ENCODE measurements around the gene FDXR.
"Not testable (repeated sequence)": the region's sequence is repeated elsewhere in the genome, so short reads cannot be mapped to it uniquely, and the experiment has no call there.

FDXR gene

GRCh38 chr17:74917430-74917829, 44.6 kb upstream of the FDXR start:
- DNase-seq (ENCODE audit: insufficient read length, low spot score) (no peak), FAIRE-seq (no peak)
- TF ChIP-seq TAF1 (IDR thresholded peaks at IDR 0.05; ENCODE audit: low read depth, low read length) (no peak), SPI1 (IDR thresholded peaks at IDR 0.05; ENCODE audit: low read depth, low read length) (no peak), POLR2AphosphoS5 (IDR thresholded peaks at IDR 0.05; ENCODE audit: low read depth, low read length) (no peak), PAX5 (IDR thresholded peaks at IDR 0.05; ENCODE audit: insufficient read depth, low read length, severe bottlenecking) (no peak)

GRCh38 chr17:74916851-74917199, 44.0 kb upstream of the FDXR start:
- FAIRE-seq: peak; percentile 23
- DNase-seq (ENCODE audit: insufficient read length, low spot score): no peak

GRCh38 chr17:74916136-74916850, 43.5 kb upstream of the FDXR start:
- DNase-seq (ENCODE audit: insufficient read length, low spot score) (no peak), FAIRE-seq (no peak)
- TF ChIP-seq POLR2AphosphoS5 (IDR thresholded peaks at IDR 0.05; ENCODE audit: low read depth, low read length): no peak
- no peak for TF ChIP-seq TAF1 (IDR thresholded peaks at IDR 0.05; ENCODE audit: low read depth, low read length)
- TF ChIP-seq POLR2A (IDR thresholded peaks at IDR 0.05; ENCODE audit: low read depth, low read length): no peak
- no peak for TF ChIP-seq PAX5 (IDR thresholded peaks at IDR 0.05; ENCODE audit: insufficient read depth, low read length, severe bottlenecking)
- TF ChIP-seq POU2F2 (IDR thresholded peaks at IDR 0.05; ENCODE audit: low read depth, low read length): no peak
- TF ChIP-seq SPI1 (IDR thresholded peaks at IDR 0.05; ENCODE audit: low read depth, low read length): no peak

More at GRCh38 chr17:74916851-74917199, 44.0 kb upstream of the FDXR start:
- no peak for TF ChIP-seq POLR2A (IDR thresholded peaks at IDR 0.05; ENCODE audit: low read depth, low read length)
- TF ChIP-seq SPI1 (IDR thresholded peaks at IDR 0.05; ENCODE audit: low read depth, low read length): no peak
- TF ChIP-seq POLR2AphosphoS5 (IDR thresholded peaks at IDR 0.05; ENCODE audit: low read depth, low read length): no peak
- no peak for TF ChIP-seq PAX5 (IDR thresholded peaks at IDR 0.05; ENCODE audit: insufficient read depth, low read length, severe bottlenecking)
- TF ChIP-seq TAF1 (IDR thresholded peaks at IDR 0.05; ENCODE audit: low read depth, low read length): no peak
- TF ChIP-seq POU2F2 (IDR thresholded peaks at IDR 0.05; ENCODE audit: low read depth, low read length): no peak

- DNase-seq (ENCODE audit: insufficient read length, low spot score); FAIRE-seq: not testable (repeated sequence)
Observed at GRCh38 chr17:74911423-74911822, 38.6 kb upstream of the FDXR start.

- not testable (repeated sequence) for FAIRE-seq; DNase-seq (ENCODE audit: insufficient read length, low spot score)
Observed at GRCh38 chr17:74909097-74909496, 36.3 kb upstream of the FDXR start.

- no peak for FAIRE-seq
- TF ChIP-seq PAX5 (IDR thresholded peaks at IDR 0.05; ENCODE audit: insufficient read depth, low read length, severe bottlenecking) (no peak), POLR2A (IDR thresholded peaks at IDR 0.05; ENCODE audit: low read depth, low read length) (no peak), SPI1 (IDR thresholded peaks at IDR 0.05; ENCODE audit: low read depth, low read length) (no peak), POU2F2 (IDR thresholded peaks at IDR 0.05; ENCODE audit: low read depth, low read length) (no peak), POLR2AphosphoS5 (IDR thresholded peaks at IDR 0.05; ENCODE audit: low read depth, low read length) (no peak), TAF1 (IDR thresholded peaks at IDR 0.05; ENCODE audit: low read depth, low read length) (no peak)
- no peak for DNase-seq (ENCODE audit: insufficient read length, low spot score)
Observed at GRCh38 chr17:74907012-74907411, 34.2 kb upstream of the FDXR start.

- not testable (repeated sequence) for FAIRE-seq; DNase-seq (ENCODE audit: insufficient read length, low spot score)
Observed at GRCh38 chr17:74906214-74906793, 33.5 kb upstream of the FDXR start.

GRCh38 chr17:74904687-74905409, 32.1 kb upstream of the FDXR start:
- no peak for TF ChIP-seq POLR2A (IDR thresholded peaks at IDR 0.05; ENCODE audit: low read depth, low read length)
- no peak for TF ChIP-seq SPI1 (IDR thresholded peaks at IDR 0.05; ENCODE audit: low read depth, low read length)
- TF ChIP-seq PAX5 (IDR thresholded peaks at IDR 0.05; ENCODE audit: insufficient read depth, low read length, severe bottlenecking): no peak
- FAIRE-seq (no peak), DNase-seq (ENCODE audit: insufficient read length, low spot score) (no peak)

GRCh38 chr17:74903671-74904070, 30.9 kb upstream of the FDXR start:
- FAIRE-seq (no peak), DNase-seq (ENCODE audit: insufficient read length, low spot score) (no peak)
- no peak for TF ChIP-seq POLR2AphosphoS5 (IDR thresholded peaks at IDR 0.05; ENCODE audit: low read depth, low read length)
- TF ChIP-seq POU2F2 (IDR thresholded peaks at IDR 0.05; ENCODE audit: low read depth, low read length): no peak
- TF ChIP-seq SPI1 (IDR thresholded peaks at IDR 0.05; ENCODE audit: low read depth, low read length): no peak
- no peak for TF ChIP-seq PAX5 (IDR thresholded peaks at IDR 0.05; ENCODE audit: insufficient read depth, low read length, severe bottlenecking)
- TF ChIP-seq POLR2A (IDR thresholded peaks at IDR 0.05; ENCODE audit: low read depth, low read length): no peak
- TF ChIP-seq TAF1 (IDR thresholded peaks at IDR 0.05; ENCODE audit: low read depth, low read length): no peak

GRCh38 chr17:74903034-74903433, 30.2 kb upstream of the FDXR start:
- FAIRE-seq (no peak), DNase-seq (ENCODE audit: insufficient read length, low spot score) (no peak)
- TF ChIP-seq PAX5 (IDR thresholded peaks at IDR 0.05; ENCODE audit: insufficient read depth, low read length, severe bottlenecking): no peak
